SK-N-SH (cell line): Measurements from ENCODE around the gene RCOR2. TPM values are rescaled to one million over a fixed set of nuclear protein-coding genes. Genes with fewer than 3 reads are reported as not detected.
A peak's percentile ranks its signal among the peaks of the same experiment; 100 is the strongest.
"Not testable (repeated sequence)": the region's sequence is repeated elsewhere in the genome, so short reads cannot be mapped to it uniquely, and the experiment has no call there.

ENCODE experiments used
- CTCF ChIA-PET: fragments of 300-600, 350-600 bp; formaldehyde crosslinking; extraction: SDS; loops from one replicate; lab custom pipeline; 2021; lab: Yijun Ruan, JAX
- POLR2A ChIA-PET: fragments of 350-600 bp; sonication (Branson Sonifier 250); formaldehyde crosslinking; extraction: SDS; loops from one replicate; lab custom pipeline; 2020; ENCODE audit warnings: antibody characterized with exemption, inconsistent platforms; lab: Yijun Ruan, JAX
- DNase-seq: peaks from one replicate; pipeline ENCODE4 v3.0.0; 2012
- H2AFZ ChIP-seq: fragments of 200-600 bp; sonication (generic); 2 replicates; pipeline ENCODE4 v1.8.1; 2016; ENCODE audit warnings: antibody characterized with exemption, mild to moderate bottlenecking, low read depth
- H3F3A ChIP-seq: fragments of 200-600 bp; sonication (generic); replicated peaks from 2 replicates; pipeline ENCODE3; 2016; ENCODE audit warnings: antibody characterized with exemption, mild to moderate bottlenecking; ENCODE audit not compliant: insufficient read depth
- H3K27ac ChIP-seq, 2 experiments: fragments of 200-500 bp in 1 of 2; fragments of 200-600 bp in 1 of 2; sonication (Bioruptor generic) in 1 of 2; sonication (generic), shearing (Covaris generic) in 1 of 2; 2 replicates each; pipeline versions ENCODE4 v1.5.1 to v1.6.1; 2014 to 2016; ENCODE audit warnings: low read depth in 2 of 2, inconsistent platforms in 1 of 2, low read length in 1 of 2, mild to moderate bottlenecking in 1 of 2, mixed read lengths in 1 of 2
- H3K27me3 ChIP-seq: fragments of 200-600 bp; sonication (generic), shearing (Covaris generic); 2 replicates; pipeline ENCODE4 v1.6.1; 2016; ENCODE audit warnings: mixed run types; ENCODE audit not compliant: insufficient read depth
- H3K36me3 ChIP-seq, 2 experiments: fragments of 200-500 bp in 1 of 2; fragments of 200-600 bp in 1 of 2; sonication (Bioruptor generic) in 1 of 2; sonication (generic) in 1 of 2; replicated peaks in 1 of 2; 2 replicates each; pipeline versions ENCODE3 to v1.5.1; 2014 to 2016; ENCODE audit warnings: low read length in 1 of 2, mild to moderate bottlenecking in 1 of 2; ENCODE audit not compliant: insufficient read depth in 2 of 2, control insufficient read depth in 1 of 2
- H3K4me1 ChIP-seq, 2 experiments: fragments of 200-500 bp in 1 of 2; fragments of 200-600 bp in 1 of 2; sonication (Bioruptor generic) in 1 of 2; sonication (generic), shearing (Covaris generic) in 1 of 2; 2 replicates each; pipeline versions ENCODE4 v1.5.1 to v1.6.1; 2014 to 2016; ENCODE audit warnings: low read depth in 1 of 2, low read length in 1 of 2, mixed run types in 1 of 2; ENCODE audit not compliant: insufficient read depth in 2 of 2, control insufficient read depth in 1 of 2
- H3K4me2 ChIP-seq: fragments of 200-600 bp; sonication (generic), shearing (Covaris generic); 2 replicates; pipeline ENCODE4 v1.6.1; 2017; ENCODE audit warnings: mixed run types
- H3K4me3 ChIP-seq, 2 experiments: fragments of 200-500 bp in 1 of 2; fragments of 200-600 bp in 1 of 2; sonication (Bioruptor generic) in 1 of 2; sonication (generic), shearing (Covaris generic) in 1 of 2; 2 replicates each; pipeline versions ENCODE4 v1.5.1 to v1.8.1; 2014 to 2016; ENCODE audit warnings: low read depth in 2 of 2, inconsistent platforms in 1 of 2, low read length in 1 of 2, mild to moderate bottlenecking in 1 of 2, mixed read lengths in 1 of 2, moderate library complexity in 1 of 2
- H3K79me2 ChIP-seq: fragments of 200-600 bp; sonication (generic); 2 replicates; pipeline ENCODE4 v1.8.1; 2017; ENCODE audit warnings: mild to moderate bottlenecking; ENCODE audit not compliant: insufficient read depth
- H3K9ac ChIP-seq: fragments of 200-600 bp; sonication (generic); 2 replicates; pipeline ENCODE4 v1.6.1; 2017; ENCODE audit warnings: mixed run types
- H3K9me2 ChIP-seq: fragments of 200-600 bp; sonication (generic); 2 replicates; pipeline ENCODE4 v1.6.1; 2017; ENCODE audit warnings: mixed run types
- H3K9me3 ChIP-seq: fragments of 200-600 bp; sonication (generic); 2 replicates; pipeline ENCODE4 v1.6.1; 2017; ENCODE audit warnings: mixed run types, mild to moderate bottlenecking, moderate library complexity
- H4K20me1 ChIP-seq: fragments of 200-600 bp; sonication (generic); 2 replicates; pipeline ENCODE4 v1.6.1; 2017; ENCODE audit warnings: mild to moderate bottlenecking, mixed run types; ENCODE audit not compliant: insufficient read depth
- CHD2 ChIP-seq: fragments of 150-350 bp; IDR thresholded peaks from 2 replicates; pipeline ENCODE4 v1.6.1; 2018; ENCODE audit warnings: low read length; ENCODE audit not compliant: partially characterized antibody
- FOSL2 ChIP-seq: IDR thresholded peaks from 2 replicates; pipeline ENCODE4 v1.4.0; 2012; ENCODE audit warnings: low read depth, mild to moderate bottlenecking, moderate library complexity, borderline replicate concordance
- FOXJ3 ChIP-seq: sonication (generic); formaldehyde crosslinking; IDR thresholded peaks from 2 replicates; pipeline ENCODE4 v1.5.1; 2020; ENCODE audit warnings: mild to moderate bottlenecking, missing genetic modification reagents
- GATA2 ChIP-seq: sonication (generic); formaldehyde crosslinking; IDR thresholded peaks from 2 replicates; pipeline ENCODE4 v1.5.0; 2020; ENCODE audit warnings: mild to moderate bottlenecking, missing genetic modification reagents
- JUND ChIP-seq: IDR thresholded peaks from 2 replicates; pipeline ENCODE4 v1.4.0; 2012
- MAX ChIP-seq: IDR thresholded peaks from 2 replicates; pipeline ENCODE4 v1.4.0; 2012; ENCODE audit warnings: low read depth
- NRF1 ChIP-seq: IDR thresholded peaks from 2 replicates; pipeline ENCODE4 v1.6.1; 2012; ENCODE audit warnings: low read depth, mild to moderate bottlenecking, low read length
- PBX3 ChIP-seq: IDR thresholded peaks from 2 replicates; pipeline ENCODE4; 2012
- POLR2AphosphoS5 ChIP-seq: IDR thresholded peaks from 2 replicates; pipeline ENCODE4 v1.6.1; 2012; ENCODE audit warnings: low read depth, low read length
- RFX5 ChIP-seq: IDR thresholded peaks from 2 replicates; pipeline ENCODE4 v1.6.1; 2012; ENCODE audit warnings: mild to moderate bottlenecking, improper control_type of control experiment, low read length
- SIN3A ChIP-seq: IDR thresholded peaks from 2 replicates; pipeline ENCODE4 v1.6.1; 2012; ENCODE audit warnings: low read depth, mild to moderate bottlenecking, low read length, moderate library complexity, borderline replicate concordance
- USF2 ChIP-seq: fragments of 150-350 bp; IDR thresholded peaks from 2 replicates; pipeline ENCODE4 v1.6.1; 2017; ENCODE audit warnings: antibody characterized with exemption, low read length, low read depth, borderline replicate concordance
- YY1 ChIP-seq: IDR thresholded peaks from 2 replicates; pipeline ENCODE4 v1.4.0; 2012; ENCODE audit warnings: low read depth, mild to moderate bottlenecking
- WGBS: methylation state at CpG from one replicate; pipeline ENCODE4 v1.1.6; 2017; ENCODE audit warnings: low lambda C conversion rate; 5-methylcytosine and 5-hydroxymethylcytosine counted together
- polyA plus RNA-seq, 3 experiments: library from polyadenylated mRNA; depleted of rRNA; stranded (reverse); fragments of >200 nt; gene quantifications; 2 replicates each; pipeline ENCODE4 v1.2.3, GENCODE V29; 2012

The RCOR2 gene
- polyA plus RNA-seq, 1 of the 3 experiments (the other 2 are of a cell fraction), result 1.1 TPM

- Histone ChIP-seq H3K9me3 (no peaks in the 10 kb centered on the region), H3K27ac (no peak overlapping the region), H3K36me3 (peaks cover 3 to 5% of the 10 kb centered on the region in 2 experiments), H3K27me3 (no peaks in the 10 kb centered on the region), H3K9ac (no peak overlapping the region), H2AFZ (no peak overlapping the region), H3F3A (no peaks in the 10 kb centered on the region), H4K20me1 (peaks cover 61% of the 10 kb centered on the region), H3K4me1 (peaks cover 20 to 24% of the 10 kb centered on the region in 2 experiments; a peak in 3 of 4 replicates), H3K9me2 (no peaks in the 10 kb centered on the region)
- POLR2A ChIA-PET, result no interaction called here
- 92% methylated on average over 4 of the region's 4 CpGs for WGBS
- no peak for DNase-seq
- TF ChIP-seq POLR2AphosphoS5 (no peak), USF2 (no peak), JUND (no peak), YY1 (no peak), NRF1 (no peak), GATA2 (no peak)
- TF ChIP-seq, all 33 proteins: peak for 0
- Histone ChIP-seq H3K79me2 (peaks cover 80% of the 10 kb centered on the region), H3K4me2 (no peak overlapping the region), H3K4me3 (no peak overlapping the region)
- CTCF ChIA-PET, result interaction anchor here (1.9 kb wide), 1 partner anchor 41 kb away, joined by 4 read pairs; no protein-coding TSS in a partner anchor
These were observed 50.8 kb downstream of the RCOR2 start for GRCh38 chr11:63866211-63866610.

- H3K9me3 ChIP-seq, H3K27ac ChIP-seq, H3K36me3 ChIP-seq, H3F3A ChIP-seq, H3K9ac ChIP-seq, H3K4me3 ChIP-seq, H3K27me3 ChIP-seq, H3K9me2 ChIP-seq, H3K4me2 ChIP-seq, H2AFZ ChIP-seq, DNase-seq: not testable (repeated sequence)
- peaks cover 3 to 15% of the 10 kb centered on the region in 2 experiments; a peak in 2 of 4 replicates for H3K4me1 ChIP-seq
- WGBS, result 96% methylated on average over 6 of the region's 6 CpGs
- ChIA-PET CTCF (interaction anchor here (1.1 to 2.4 kb wide), 2 partner anchors 19 to 26 kb away, joined by 3 to 9 read pairs; no protein-coding TSS in a partner anchor), POLR2A (interaction anchor here (0.5 kb wide), 1 partner anchor 381 kb away, joined by 3 read pairs; no protein-coding TSS in a partner anchor)
- peaks cover 84% of the 10 kb centered on the region for H3K79me2 ChIP-seq
- peaks cover 51% of the 10 kb centered on the region for H4K20me1 ChIP-seq
These were observed 53.3 kb downstream of the RCOR2 start for GRCh38 chr11:63863620-63864019.

GRCh38 chr11:63862923-63863322, 54.0 kb downstream of the RCOR2 start:
- peaks cover 3 to 15% of the 10 kb centered on the region in 2 experiments; a peak in 2 of 4 replicates for H3K4me1 ChIP-seq
- DNase-seq, result no peak
- H3K4me2 ChIP-seq, result no peak overlapping the region

More at GRCh38 chr11:63862923-63863322, 54.0 kb downstream of the RCOR2 start:
- H3K36me3 ChIP-seq, result peaks cover 3 to 5% of the 10 kb centered on the region in 2 experiments
- no peak overlapping the region for H3K4me3 ChIP-seq
- H3K9ac ChIP-seq, result no peak overlapping the region
- WGBS, result 57% methylated on average over 4 of the region's 4 CpGs
- H3K9me3 ChIP-seq, result no peaks in the 10 kb centered on the region
- peaks cover 49% of the 10 kb centered on the region for H4K20me1 ChIP-seq
- CTCF ChIA-PET, result interaction anchor here (1.0 to 2.4 kb wide), 4 partner anchors 10 to 26 kb away, joined by 3 to 9 read pairs (median 3); no protein-coding TSS in a partner anchor
- no peaks in the 10 kb centered on the region for H3F3A ChIP-seq
- POLR2A ChIA-PET, result interaction anchor here (0.5 kb wide), 1 partner anchor 382 kb away, joined by 3 read pairs; no protein-coding TSS in a partner anchor
- no peaks in the 10 kb centered on the region for H3K9me2 ChIP-seq
- H3K79me2 ChIP-seq, result peaks cover 83% of the 10 kb centered on the region
- peak overlapping the region in 1 of 2 experiments; percentile 11; a peak in 1 of 4 replicates for H3K27ac ChIP-seq
- TF ChIP-seq SIN3A, result no peak
- TF ChIP-seq FOXJ3 (CRISPR knock-in tag), result no peak
- no peak for TF ChIP-seq PBX3
- no peak for TF ChIP-seq FOSL2
- no peak for TF ChIP-seq RFX5
- TF ChIP-seq CHD2, result no peak
- no peak for TF ChIP-seq JUND
- TF ChIP-seq MAX, result no peak
- H2AFZ ChIP-seq, result no peak overlapping the region
- no peaks in the 10 kb centered on the region for H3K27me3 ChIP-seq
